GM12875 (cell line): Measurements from ENCODE around the gene SYNGR1.
A peak's percentile ranks its signal among the peaks of the same experiment; 100 is the strongest.

Source experiments
- H3K4me3 ChIP-seq: one replicate; pipeline ENCODE4 v1.5.1; 2011; ENCODE audit warnings: low read depth, low read length, control low read depth
- TF ChIP-seq, protein P1 (sequence below): IDR thresholded peaks from 2 replicates; pipeline ENCODE4 v1.5.1; 2011; ENCODE audit warnings: low read depth, mild to moderate bottlenecking, control low read depth, inconsistent platforms, low read length, moderate library complexity, borderline replicate concordance; ENCODE audit not compliant: insufficient read depth

The SYNGR1 gene

DNA sequence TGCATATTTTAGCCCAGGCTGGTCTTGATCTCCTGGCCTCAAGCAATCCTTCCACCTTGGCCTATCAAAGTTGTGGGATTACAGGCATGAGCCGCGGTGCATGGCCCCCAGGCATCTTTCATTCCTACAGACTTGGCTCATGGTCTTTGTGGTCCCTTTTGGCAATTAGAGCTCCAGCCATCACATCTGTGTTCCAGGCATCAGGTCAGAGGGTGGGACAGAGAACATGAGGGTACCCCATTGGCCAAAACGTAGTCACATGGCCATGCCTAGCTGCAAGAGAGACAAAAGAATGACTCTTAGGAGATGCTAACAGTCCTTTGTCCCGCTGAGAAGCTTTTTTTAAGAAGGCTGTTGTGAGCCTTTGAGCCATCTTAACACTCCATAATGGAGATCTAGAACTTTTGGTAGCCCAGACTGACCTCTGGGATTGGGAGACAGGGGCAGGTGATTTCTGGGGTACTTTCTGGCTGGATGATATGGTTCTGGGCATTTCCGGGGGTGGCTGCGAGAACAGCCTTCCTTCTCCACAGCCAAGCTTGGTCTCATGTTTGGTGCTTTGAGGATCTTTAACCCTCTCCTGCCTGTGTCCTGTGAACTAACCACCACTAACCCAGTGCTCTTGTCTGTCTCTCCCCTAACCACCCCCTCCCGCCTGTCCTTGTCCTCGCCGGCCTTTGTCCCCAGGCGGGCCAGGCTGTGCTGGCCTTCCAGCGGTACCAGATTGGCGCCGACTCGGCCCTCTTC is 31.4 kb downstream of the SYNGR1 start:
- TF ChIP-seq, protein P1, sequence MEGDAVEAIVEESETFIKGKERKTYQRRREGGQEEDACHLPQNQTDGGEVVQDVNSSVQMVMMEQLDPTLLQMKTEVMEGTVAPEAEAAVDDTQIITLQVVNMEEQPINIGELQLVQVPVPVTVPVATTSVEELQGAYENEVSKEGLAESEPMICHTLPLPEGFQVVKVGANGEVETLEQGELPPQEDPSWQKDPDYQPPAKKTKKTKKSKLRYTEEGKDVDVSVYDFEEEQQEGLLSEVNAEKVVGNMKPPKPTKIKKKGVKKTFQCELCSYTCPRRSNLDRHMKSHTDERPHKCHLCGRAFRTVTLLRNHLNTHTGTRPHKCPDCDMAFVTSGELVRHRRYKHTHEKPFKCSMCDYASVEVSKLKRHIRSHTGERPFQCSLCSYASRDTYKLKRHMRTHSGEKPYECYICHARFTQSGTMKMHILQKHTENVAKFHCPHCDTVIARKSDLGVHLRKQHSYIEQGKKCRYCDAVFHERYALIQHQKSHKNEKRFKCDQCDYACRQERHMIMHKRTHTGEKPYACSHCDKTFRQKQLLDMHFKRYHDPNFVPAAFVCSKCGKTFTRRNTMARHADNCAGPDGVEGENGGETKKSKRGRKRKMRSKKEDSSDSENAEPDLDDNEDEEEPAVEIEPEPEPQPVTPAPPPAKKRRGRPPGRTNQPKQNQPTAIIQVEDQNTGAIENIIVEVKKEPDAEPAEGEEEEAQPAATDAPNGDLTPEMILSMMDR: no peak
- no peak overlapping the region for H3K4me3 ChIP-seq

DNA sequence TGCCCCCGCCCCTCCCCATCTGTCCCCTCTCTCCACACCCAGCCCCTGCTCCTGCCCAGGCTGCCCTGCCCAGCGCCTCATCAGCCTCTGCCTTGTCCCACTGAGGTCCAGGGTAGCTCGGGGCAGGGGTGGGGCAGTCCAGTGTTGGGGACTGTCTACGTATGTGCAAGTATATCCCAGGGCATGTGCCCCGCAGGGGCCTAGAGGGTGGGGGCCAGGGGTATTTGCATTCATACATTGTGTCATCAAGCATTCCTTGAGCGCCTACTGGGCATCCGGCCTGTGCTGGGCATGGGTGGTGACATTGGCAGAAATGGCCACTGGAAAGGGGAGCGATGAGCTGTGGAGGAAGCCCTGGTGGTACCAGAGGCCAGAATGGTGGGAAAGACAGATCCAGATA is 32.1 kb downstream of the SYNGR1 start:
- TF ChIP-seq, protein P1: no peak
- no peak overlapping the region for H3K4me3 ChIP-seq

DNA sequence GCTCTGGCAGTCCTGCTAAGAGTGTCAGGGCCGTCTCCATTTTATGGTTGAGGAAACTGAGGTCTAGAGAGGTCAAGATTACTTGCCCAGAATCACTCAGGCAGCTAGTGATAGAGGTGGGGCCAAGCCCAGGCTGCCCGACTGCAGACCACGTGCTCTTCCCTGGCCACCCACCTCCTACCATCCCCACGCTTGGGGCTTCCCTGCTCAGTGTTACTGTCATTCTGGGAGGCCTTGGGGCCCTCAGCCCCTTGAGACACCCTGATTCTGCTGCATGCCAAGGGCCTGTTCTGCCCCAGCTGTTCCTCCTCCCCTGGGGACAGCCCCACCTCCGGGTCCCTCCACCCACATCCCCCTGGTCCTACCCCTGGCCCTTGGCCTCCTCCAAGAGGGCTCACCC is 32.6 kb downstream of the SYNGR1 start:
- TF ChIP-seq, protein P1: no peak
- no peak overlapping the region for H3K4me3 ChIP-seq

DNA sequence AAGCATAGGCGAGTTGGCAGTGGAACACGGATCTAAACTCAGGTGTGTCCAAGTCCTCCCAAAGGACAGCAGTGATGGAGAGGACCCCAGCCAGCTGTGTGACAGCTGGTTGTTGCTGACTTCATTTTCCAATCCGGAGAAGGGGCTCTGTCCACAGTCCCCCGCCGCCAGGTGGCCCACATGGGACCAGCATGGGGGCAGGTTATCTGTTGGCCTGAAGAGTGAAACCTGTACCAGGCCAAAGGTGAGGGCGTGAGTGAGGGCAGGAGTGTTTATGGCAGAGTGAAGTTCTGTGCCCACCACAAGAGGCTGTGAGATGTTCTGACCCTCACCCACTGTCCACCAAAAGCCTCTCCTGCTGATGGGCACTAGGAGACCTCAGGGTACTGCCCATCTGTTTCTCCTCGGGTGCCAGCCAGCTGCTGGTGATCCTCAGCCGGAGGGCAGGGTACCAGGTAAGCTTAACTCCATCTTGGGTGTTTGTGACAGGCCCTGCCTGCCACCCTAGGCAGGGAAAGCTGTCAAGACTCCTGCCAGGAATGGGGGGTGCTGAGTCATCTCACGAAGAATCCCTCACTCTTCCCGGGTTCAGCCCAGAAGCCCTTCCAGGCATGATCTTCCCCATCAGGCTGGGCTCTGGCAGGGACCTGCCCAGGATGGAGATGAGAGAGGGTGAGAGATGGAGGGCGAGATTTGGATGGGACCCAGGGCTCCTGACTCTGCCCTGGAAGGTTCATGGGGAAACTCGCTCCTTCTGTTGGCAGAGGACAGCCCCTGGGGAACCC is 34.2 kb downstream of the SYNGR1 start:
- no peak overlapping the region for H3K4me3 ChIP-seq
- TF ChIP-seq, protein P1: no peak

DNA sequence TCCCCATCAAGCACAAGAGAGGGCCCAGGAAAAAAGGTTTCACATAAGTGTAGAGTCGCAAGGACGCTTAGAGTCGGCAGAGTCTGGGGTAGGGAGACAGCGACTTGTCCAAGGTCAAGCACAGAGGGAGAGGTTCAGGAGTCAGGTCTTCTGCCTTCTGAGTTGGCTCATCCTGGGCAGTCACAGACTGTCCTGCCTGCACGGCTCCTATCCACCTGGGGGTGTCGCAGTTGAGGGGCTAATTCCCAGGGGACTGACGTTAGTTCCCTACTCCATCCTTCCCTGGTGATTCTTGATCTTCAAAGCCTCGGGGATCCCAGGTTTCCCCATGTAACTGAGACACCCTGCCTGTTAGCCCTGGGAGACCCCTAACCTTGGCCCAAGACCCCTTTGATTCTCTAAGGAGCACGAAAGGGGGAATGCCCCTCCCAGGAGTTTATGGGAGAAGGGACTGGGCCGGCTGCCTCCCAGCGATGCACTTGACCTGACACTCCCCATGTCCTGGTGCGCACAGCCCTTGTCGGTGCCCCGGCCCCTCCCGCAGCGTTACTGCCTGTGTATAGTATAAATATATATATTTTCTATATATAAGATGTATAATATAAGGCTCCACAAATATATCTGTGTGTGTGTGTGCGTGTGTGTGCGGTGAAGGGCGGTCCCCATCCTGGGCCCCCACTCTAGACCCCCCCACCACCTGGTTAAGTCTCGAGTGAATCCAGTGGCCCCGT is 35.1 kb downstream of the SYNGR1 start:
- TF ChIP-seq, protein P1: peak; percentile 40; the same call in 1 of the 2 replicates
- H3K4me3 ChIP-seq: no peak overlapping the region

DNA sequence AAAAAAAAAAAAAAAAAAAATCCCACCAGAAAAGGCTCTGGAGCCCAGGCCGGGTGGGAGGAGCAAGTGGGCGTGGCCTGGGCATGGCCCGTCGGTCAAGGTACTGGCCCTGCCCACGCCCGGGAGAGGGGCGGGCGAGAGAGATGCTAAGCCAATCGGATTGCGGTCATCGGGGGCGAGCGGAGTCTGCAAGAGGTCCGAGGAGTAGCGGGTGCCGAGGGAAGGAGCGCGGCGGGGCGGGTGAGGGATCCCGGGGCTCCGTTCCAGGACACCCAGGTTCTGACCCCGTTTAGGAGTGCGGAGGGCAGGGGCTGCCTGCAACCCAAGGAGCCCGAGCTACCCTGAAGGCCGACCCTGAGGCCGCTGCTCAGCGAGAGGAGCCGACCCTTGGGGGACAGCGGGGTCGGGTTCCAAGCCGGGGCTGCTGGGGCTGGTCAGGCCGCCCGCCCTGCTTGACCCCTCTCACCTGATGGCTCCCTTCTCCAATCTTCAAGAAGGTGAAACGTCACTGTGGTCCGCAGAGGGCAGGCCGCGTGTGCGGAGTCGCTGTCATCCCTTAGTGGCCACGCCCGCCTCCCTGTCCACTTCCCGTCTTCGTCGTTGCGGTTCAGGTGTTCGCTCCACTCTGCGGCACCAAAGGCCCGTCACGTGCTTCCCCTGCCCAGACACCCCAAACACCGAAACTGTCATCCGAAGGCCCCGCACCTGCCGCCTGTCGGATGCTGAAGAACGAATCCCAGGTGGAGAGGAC is 38.6 kb downstream of the SYNGR1 start:
- H3K4me3 ChIP-seq: peak overlapping the region; percentile 51
- TF ChIP-seq, protein P1: no peak
